GM12865 (cell line): ENCODE measurements around the gene MARK1.

Experiments
- DNase-seq: peaks from one replicate; pipeline ENCODE4 v3.0.0; 2010; ENCODE audit warnings: low read depth
- H3K4me3 ChIP-seq: 2 replicates; pipeline ENCODE4 v1.5.1; 2011; ENCODE audit warnings: mild to moderate bottlenecking, low read depth, low read length, control low read depth
- TF ChIP-seq, protein P1 (sequence below): IDR thresholded peaks from 2 replicates; pipeline ENCODE4 v1.5.1; 2011; ENCODE audit warnings: low read length, control low read depth, low read depth, inconsistent platforms; ENCODE audit not compliant: insufficient read depth; ENCODE audit errors: missing control alignments

MARK1 gene

GRCh38 chr1:220572416-220572815 is 44.5 kb downstream of the MARK1 start:
- H3K4me3 ChIP-seq: no peak overlapping the region
- DNase-seq: no peak
- TF ChIP-seq, protein P1, sequence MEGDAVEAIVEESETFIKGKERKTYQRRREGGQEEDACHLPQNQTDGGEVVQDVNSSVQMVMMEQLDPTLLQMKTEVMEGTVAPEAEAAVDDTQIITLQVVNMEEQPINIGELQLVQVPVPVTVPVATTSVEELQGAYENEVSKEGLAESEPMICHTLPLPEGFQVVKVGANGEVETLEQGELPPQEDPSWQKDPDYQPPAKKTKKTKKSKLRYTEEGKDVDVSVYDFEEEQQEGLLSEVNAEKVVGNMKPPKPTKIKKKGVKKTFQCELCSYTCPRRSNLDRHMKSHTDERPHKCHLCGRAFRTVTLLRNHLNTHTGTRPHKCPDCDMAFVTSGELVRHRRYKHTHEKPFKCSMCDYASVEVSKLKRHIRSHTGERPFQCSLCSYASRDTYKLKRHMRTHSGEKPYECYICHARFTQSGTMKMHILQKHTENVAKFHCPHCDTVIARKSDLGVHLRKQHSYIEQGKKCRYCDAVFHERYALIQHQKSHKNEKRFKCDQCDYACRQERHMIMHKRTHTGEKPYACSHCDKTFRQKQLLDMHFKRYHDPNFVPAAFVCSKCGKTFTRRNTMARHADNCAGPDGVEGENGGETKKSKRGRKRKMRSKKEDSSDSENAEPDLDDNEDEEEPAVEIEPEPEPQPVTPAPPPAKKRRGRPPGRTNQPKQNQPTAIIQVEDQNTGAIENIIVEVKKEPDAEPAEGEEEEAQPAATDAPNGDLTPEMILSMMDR: no peak

- no peak for DNase-seq
- TF ChIP-seq, protein P1: no peak
- H3K4me3 ChIP-seq: no peak overlapping the region
These were observed 45.9 kb downstream of the MARK1 start for GRCh38 chr1:220573836-220574235.

DNA sequence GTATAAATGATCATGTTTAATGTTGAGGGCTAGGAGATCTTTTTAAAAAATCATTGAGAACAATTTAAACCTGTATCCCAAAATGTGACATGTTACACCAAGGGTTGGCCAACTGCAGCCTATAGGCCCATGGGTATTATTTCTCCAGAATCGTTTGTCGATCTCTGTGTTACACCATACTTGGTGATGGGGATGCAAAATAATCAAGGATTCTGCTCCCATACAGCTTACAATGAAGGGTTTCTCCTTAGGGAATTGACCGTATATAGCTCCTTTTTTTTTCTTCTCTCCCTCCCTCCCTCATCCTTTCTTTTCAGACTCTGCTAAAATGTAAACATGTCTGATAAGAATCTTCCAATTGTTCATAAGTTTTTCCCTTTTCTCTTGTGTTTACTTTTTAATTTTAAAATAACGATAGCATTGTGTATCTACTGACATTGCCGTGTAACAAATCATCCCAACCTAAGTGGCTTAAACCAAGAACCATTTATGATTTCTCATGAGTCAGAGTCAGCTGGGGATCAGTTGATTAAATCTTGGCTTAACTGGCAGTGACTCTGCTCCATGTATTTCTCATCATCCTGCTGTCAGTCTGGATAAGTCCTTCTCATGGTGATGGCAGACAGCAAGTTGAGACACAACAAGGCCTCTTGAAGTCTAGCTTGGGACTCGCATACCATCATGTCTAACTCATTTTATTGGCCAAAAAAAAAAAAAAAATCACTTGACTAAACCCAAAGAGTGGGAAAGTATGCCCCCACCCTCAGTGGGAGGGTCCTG is 48.0 kb downstream of the MARK1 start:
- no peak for DNase-seq
- TF ChIP-seq, protein P1: no peak
- no peak overlapping the region for H3K4me3 ChIP-seq

GRCh38 chr1:220577926-220578325 is 50.0 kb downstream of the MARK1 start:
- DNase-seq: no peak
- TF ChIP-seq, protein P1: no peak

DNA sequence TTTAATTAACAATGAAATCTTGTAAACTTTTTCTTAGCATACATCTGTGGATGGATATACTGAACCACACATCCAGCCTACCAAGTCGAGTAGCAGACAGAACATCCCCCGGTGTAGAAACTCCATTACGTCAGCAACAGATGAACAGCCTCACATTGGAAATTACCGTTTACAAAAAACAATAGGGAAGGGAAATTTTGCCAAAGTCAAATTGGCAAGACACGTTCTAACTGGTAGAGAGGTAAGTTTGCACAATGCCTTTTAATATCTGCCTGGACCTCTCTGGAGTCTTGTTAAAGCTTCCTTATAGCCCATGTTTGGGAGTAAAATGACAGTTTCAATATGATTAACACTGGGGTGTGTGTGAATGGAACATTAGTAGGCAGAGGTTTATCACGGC is 51.4 kb downstream of the MARK1 start:
- peak; percentile 10 for DNase-seq
- TF ChIP-seq, protein P1: no peak

More at GRCh38 chr1:220577926-220578325, 50.0 kb downstream of the MARK1 start:
- H3K4me3 ChIP-seq: no peak overlapping the region

DNA sequence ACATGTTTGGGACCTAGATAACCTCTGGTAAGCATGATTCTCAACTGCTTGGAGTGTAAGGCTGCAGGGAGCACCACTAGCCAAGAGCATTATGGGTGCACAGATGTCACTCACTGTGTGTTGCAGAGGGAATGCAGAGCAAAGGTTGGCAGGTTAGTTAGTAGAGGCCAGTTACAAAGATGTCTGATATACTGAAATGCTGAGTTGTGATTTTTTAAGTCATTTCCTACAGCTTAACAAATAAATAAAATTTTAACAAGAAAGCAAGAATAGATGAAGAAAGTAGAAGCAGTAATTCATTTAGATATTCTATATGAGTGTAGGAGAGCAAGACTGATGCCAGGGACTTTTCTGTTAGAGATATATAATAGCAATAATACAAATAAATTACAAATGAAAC is 64.8 kb downstream of the MARK1 start:
- no peak for DNase-seq
- TF ChIP-seq, protein P1: no peak
- no peak overlapping the region for H3K4me3 ChIP-seq

More for the DNA sequence above, 51.4 kb downstream of the MARK1 start:
- no peak overlapping the region for H3K4me3 ChIP-seq

DNA sequence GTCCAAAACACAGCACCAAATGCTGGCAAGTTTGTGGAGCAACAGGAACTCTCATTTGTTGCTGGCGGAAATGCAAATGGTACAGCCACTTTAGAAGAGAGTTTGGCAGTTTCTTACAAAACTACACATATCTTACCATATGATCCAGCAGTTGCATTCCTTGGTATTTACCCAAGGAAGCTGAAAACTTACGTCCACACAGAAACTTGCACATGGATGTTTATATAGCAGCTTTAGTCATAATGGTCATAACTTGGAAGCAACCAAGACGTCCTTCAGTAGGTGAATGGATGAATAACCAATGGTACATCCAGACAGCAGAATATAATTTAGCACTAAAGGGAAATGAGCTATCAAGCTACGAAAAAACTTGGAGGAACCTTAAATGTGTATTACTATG is 66.4 kb downstream of the MARK1 start:
- no peak for DNase-seq
- TF ChIP-seq, protein P1: no peak

More for the DNA sequence above, 66.4 kb downstream of the MARK1 start:
- H3K4me3 ChIP-seq: no peak overlapping the region
